Measurements from ENCODE around the gene MYLK4.

Gene MYLK4

DNA sequence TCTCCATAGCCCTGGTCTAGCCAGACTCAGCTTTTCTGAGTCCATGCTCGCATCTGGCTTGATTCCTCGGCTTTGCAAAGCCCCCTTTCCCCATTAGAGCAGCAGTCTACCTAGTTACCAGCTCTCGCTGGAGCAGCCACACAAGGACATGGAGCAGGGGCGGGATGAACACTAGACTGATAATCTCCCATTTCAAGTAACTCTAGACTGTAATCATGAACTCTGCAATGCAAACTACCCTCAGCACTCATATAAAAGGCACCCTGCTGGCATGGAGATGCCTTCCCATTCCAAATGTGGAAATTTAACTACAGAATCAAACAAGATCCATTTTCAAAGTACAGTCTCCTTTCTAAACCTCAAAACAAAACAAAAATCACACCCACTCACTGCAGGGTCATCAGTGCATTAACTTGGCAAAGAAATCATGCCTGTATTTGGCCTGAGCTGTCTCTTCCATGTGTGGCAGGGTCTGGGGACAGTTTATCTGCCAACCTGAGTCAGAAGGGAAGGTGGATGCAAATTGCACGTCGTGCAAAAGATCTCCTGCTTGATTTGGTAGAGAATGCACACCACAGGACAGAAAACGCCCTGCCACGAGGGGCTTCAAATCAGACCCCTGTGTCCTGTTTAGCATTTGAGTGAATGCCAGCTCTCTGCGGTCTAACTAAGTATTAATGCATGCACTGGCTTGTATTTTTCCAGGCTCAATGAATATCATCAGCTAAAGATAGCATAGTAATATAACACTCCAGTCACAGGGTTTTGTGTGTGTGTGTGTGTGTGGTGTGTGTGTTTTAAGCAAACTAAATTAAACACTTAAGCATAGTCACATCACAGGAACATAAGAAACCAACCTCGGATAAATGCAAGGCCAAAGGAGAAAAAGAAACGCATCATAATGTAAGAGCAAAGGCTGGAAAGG, 85.3 kb downstream of the MYLK4 start:
- TF ChIP-seq, protein P1, sequence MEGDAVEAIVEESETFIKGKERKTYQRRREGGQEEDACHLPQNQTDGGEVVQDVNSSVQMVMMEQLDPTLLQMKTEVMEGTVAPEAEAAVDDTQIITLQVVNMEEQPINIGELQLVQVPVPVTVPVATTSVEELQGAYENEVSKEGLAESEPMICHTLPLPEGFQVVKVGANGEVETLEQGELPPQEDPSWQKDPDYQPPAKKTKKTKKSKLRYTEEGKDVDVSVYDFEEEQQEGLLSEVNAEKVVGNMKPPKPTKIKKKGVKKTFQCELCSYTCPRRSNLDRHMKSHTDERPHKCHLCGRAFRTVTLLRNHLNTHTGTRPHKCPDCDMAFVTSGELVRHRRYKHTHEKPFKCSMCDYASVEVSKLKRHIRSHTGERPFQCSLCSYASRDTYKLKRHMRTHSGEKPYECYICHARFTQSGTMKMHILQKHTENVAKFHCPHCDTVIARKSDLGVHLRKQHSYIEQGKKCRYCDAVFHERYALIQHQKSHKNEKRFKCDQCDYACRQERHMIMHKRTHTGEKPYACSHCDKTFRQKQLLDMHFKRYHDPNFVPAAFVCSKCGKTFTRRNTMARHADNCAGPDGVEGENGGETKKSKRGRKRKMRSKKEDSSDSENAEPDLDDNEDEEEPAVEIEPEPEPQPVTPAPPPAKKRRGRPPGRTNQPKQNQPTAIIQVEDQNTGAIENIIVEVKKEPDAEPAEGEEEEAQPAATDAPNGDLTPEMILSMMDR (IDR thresholded peaks at IDR 0.05; ENCODE audit: insufficient read depth, low read depth, low read length, missing control alignments), result no peak
- H3K4me3 ChIP-seq (ENCODE audit: low read depth, low read length), result no peak overlapping the region
- no peak for DNase-seq (ENCODE audit: low read depth)

DNA sequence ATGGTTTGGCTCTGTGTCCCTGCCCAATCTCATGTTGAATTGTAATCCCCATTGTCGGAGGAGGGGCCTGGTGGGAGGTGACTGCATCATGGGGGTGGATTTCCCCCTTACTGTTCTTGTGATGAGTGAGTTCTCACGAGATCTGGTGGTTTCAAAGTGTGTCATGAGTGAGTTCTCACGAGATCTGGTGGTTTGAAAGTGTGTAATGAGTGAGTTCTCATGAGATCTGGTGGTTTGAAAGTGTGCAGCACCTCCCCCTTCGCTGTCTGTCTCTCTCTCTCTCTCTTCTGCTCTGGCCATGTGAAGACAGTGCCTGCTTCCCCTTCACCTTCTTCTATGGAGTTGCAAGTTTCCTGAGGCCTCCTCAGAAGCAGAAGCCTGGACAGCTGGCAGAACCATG, 87.6 kb downstream of the MYLK4 start:
- H3K4me3 ChIP-seq (ENCODE audit: low read depth, low read length), result no peak overlapping the region
- peak; percentile 37 for DNase-seq (ENCODE audit: low read depth)
- TF ChIP-seq, protein P1 (IDR thresholded peaks at IDR 0.05; ENCODE audit: insufficient read depth, low read depth, low read length, missing control alignments), result no peak

DNA sequence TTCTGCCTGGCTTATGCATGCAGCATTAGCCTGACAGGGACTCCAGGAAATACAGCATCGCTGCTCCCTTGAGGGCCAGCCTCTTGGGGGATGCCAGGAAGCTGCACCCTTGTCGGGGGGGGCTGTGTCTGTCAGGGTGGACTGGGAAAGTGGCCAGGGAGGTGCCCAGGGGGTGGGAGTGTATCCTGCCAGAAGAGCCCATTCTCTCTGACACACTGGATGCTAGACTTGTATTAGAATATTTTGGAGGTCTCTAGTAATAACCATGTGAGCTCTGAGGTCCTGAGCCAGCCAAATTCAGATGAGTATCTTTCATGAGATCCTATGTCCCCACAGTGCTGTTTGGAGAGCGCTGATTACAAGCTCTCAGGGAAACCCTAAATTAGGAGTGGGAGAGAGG, 89.1 kb downstream of the MYLK4 start:
- TF ChIP-seq, protein P1 (IDR thresholded peaks at IDR 0.05; ENCODE audit: insufficient read depth, low read depth, low read length, missing control alignments), result no peak
- no peak overlapping the region for H3K4me3 ChIP-seq (ENCODE audit: low read depth, low read length)
- no peak for DNase-seq (ENCODE audit: low read depth)

DNA sequence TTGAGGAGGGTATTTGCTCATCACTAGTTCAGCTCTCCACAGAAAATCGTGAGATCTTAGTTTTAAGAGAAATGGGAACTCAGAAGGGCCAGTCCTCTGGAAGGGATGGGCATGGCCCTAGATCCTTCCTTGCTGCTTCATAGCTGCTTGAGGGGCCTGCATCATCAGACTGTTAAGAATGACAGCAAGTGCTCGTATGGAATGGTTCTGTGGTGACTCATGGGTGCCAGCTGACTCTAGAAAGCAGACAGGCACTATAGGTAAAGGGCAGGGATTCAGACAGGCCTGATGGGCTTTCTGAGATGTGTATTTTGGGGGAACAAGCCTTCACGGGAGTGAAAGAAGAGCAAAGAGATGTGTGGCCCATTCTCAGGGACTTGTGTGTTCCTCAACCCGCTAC, 90.8 kb downstream of the MYLK4 start:
- TF ChIP-seq, protein P1 (IDR thresholded peaks at IDR 0.05; ENCODE audit: insufficient read depth, low read depth, low read length, missing control alignments), result no peak
- no peak for DNase-seq (ENCODE audit: low read depth)
- H3K4me3 ChIP-seq (ENCODE audit: low read depth, low read length), result no peak overlapping the region

DNA sequence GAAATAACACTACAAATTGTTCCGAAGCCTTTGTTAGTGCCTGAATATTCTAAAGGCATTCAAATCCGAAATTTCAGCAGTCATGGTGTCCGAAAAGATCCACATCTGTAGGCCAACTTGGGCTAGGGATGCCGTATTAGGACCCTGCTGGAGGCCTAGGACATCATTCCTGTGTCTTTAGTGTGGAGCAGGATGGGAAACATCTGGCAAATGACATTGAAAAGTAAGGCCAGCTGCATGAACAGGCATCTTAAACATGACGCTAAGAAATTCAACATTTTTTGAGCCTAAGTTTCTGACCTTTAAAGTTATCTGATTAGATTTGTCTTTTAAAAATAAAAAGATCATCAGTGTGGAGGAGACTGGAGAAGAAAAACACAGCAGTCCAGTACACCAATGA, 91.3 kb downstream of the MYLK4 start:
- TF ChIP-seq, protein P1 (IDR thresholded peaks at IDR 0.05; ENCODE audit: insufficient read depth, low read depth, low read length, missing control alignments), result no peak
- DNase-seq (ENCODE audit: low read depth), result no peak
- H3K4me3 ChIP-seq (ENCODE audit: low read depth, low read length), result no peak overlapping the region

DNA sequence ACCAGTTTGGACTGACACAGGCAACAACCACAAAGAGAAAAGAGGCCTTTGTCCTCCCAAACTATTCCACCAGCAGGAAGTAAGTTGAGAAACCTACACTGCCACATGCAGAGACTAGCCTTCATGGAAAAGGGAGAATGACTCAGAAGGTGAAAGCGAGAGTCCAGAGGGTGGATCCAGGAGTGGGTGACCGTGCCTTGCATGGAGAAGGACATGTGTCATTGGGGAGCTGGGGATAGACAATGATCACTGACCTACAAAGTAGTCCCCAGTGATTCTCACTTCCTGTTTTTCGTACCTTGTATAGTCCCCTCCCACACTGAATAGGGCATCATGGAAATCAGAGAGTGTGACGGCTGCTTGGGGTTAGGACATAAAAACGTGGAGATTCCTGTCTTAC, 91.9 kb downstream of the MYLK4 start:
- no peak overlapping the region for H3K4me3 ChIP-seq (ENCODE audit: low read depth, low read length)
- peak; percentile 42 for DNase-seq (ENCODE audit: low read depth)
- TF ChIP-seq, protein P1 (IDR thresholded peaks at IDR 0.05; ENCODE audit: insufficient read depth, low read depth, low read length, missing control alignments), result no peak
